RPMI7951 (cell line): ENCODE measurements around the gene GPR35. TPM values are rescaled to one million over a fixed set of nuclear protein-coding genes. Genes with fewer than 3 reads are reported as not detected.

ENCODE experiments used
- DNase-seq: peaks from one replicate; pipeline ENCODE4 v3.0.0-alpha.2; 2012; ENCODE audit warnings: low read depth
- total RNA-seq: library from RNA; depleted of rRNA; stranded (reverse); fragments of >200 nt; shearing (Covaris generic); gene quantifications from 2 replicates; pipeline ENCODE4 v1.2.3, GENCODE V29; 2014

GPR35 gene
- total RNA-seq, 1 experiment from 2014 or later, result 0.12 TPM

- no peak for DNase-seq
Measured at GRCh38 chr2:240638512-240639160, 13.4 kb downstream of the GPR35 start.

DNA sequence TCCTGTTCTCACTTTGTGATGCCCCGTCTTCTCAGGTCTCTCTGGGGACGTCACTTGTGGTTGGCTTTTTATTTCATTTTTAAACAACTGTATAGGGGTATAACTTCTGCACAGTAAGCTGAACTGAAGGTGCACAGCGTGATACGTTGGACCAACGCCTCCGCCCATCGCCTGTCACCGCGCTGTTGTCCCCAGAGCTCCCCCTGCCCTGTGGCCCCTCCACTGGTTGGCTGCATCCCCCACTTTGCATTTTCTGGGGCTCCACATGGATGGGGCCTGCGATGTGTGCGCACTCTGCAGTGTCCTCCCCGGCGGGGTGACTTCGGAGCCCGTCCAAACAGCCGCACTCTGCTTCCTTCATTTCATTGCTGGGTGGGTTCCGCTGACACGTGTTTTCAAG, 14.3 kb downstream of the GPR35 start:
- no peak for DNase-seq

DNA sequence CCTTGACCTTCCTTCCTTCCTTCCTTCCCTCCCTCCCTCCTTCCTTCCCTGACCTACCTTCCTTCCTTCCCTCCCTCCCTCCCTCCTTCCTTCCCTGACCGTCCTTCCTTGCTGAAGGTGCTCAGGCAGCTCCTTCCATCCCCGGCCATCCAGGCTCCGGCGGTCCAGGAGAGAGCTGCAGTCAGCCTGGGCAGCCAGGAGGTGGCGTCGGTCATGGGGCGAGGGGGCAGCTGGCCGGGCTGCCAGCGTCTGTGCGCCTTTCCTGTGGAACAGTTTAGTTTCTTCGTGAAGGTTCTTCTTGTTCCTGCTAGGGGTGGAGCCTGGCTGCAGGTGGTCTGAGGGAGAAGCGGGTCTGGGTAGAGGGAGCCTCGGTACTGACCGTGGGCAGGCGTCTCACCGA, 15.7 kb downstream of the GPR35 start:
- DNase-seq, result peak; percentile 27

DNA sequence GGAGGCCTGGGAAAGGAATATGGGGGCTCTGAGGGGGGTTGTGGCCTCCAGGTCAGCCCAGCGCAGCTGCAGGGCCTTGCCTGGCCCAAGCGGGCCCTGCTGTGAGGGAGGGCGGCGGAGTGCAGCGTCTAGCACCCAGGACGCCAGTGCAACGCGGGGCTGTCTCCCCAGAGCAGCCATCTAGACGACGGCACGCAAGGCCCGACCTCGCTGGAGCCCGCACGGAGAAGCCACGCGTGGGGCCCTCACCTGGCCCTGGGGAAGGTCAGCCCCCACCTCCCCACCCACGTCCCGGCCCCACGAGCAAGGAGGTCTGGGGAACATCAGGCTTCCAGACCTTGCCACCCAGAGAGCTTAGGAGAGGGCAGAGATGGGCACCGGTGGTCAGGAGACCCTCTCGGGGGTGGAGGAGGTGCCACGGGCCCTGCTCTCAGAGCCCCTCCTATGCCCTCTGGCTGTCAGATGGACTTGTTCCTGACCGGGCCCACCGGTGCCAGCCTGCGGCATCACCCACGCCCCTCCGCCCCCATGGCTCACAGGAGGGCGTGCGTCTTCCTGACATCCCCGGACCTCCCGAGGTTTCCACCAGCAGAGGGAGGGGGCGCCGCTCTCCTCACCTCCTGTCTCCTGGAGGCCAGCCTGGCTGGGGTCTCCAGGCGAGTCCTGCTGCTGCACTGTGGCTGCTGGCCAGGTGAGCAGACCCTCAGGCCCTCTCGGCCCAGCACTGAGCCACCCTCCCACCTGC, 17.0 kb downstream of the GPR35 start:
- DNase-seq, result no peak

GRCh38 chr2:240642806-240643092, 17.5 kb downstream of the GPR35 start:
- no peak for DNase-seq

GRCh38 chr2:240643093-240643810, 18.0 kb downstream of the GPR35 start:
- DNase-seq, result no peak

DNA sequence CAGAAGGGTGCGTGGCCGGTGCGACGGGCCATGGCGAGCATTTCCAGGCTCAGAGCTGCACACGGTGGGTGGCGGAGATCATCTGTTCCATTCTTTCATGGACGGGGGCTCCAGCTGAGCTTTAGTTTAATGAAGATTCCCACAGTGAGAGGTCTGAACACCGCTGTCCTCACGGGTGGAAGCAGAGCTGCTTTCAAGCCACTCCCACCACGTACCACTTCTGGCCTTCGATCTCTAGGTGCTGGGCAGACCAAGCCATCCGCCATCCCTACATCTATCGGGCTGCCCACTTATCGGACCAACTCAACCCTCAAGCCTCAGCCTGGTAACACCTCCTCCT, 18.5 kb downstream of the GPR35 start:
- DNase-seq, result no peak

DNA sequence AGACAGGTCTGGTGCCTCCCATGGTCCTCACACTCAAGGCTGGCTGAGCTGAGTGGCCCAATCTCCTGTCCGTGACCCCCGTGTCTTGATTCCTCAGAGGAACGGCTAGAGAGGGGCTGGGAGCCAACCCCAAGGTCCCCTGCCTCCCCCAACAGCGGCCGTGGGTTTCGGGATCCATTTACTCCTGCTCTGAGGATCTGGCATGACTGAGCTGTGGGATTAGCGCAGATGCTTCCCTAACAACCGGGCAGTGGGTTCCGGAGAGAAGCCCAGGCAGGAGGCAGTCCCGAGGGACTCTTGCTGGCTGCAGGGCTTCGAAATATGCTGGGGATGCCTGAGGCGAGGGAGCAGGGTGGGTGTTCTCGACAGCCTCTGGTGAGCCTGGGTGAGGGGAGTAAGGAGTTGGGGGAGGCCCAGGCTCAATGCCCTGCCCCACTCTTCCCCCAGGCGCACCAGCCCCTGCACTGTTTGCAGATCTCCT, 18.9 kb downstream of the GPR35 start:
- DNase-seq, result no peak

- DNase-seq, result no peak
Measured at GRCh38 chr2:240644859-240645301, 19.6 kb downstream of the GPR35 start.

DNA sequence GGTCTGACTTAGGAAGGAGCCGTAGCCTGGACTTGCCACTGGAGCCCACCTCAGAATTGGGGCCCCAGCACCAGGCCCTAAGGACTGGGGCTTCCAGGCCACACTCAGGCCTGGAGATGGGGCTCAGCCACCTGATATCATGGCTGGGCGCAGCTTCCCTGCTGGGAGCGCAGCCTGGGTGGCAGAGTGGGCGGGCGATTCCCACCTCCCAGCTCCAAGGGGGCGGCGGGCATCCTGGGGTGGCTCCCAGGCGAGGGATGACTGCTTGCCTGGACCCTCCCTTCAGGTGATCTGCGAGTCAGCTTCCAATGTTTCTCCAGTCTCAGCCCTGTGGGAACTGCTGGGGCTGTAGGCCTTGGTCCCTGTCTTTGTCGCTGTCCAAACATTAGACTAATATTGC, 20.1 kb downstream of the GPR35 start:
- no peak for DNase-seq

GRCh38 chr2:240645801-240646175, 20.5 kb downstream of the GPR35 start:
- DNase-seq, result no peak

GRCh38 chr2:240646176-240646899, 21.1 kb downstream of the GPR35 start:
- DNase-seq, result no peak

DNA sequence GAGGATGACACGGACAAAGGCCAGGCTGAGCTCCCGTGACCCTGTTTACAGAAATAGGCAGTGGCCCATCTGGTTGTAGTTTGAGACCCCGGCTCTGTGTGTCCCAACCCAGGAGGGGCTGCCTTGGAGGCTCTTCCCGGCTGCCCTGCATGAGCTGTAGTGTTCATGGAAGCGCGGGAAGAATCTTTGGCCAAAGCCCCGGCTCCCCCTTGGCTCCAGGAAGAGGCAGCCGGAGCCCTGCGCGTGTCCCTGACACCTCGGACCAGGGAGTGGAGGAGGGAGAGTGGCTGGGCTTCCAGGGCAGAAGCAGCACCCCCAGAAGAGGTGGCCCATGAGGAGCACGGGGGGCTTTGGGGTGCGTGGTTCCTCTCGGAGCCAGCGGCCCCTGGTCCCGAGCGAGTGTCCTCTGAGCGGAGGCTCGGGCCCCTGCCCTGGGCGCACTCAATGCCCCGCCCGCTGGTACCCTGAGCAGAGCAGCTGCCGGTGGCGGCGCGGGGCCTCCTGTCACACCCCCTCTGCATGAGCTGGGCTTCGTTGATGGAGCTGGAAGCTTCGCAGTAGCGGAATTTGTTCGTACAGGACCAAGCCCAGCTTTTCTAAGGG, 21.7 kb downstream of the GPR35 start:
- DNase-seq, result no peak

DNA sequence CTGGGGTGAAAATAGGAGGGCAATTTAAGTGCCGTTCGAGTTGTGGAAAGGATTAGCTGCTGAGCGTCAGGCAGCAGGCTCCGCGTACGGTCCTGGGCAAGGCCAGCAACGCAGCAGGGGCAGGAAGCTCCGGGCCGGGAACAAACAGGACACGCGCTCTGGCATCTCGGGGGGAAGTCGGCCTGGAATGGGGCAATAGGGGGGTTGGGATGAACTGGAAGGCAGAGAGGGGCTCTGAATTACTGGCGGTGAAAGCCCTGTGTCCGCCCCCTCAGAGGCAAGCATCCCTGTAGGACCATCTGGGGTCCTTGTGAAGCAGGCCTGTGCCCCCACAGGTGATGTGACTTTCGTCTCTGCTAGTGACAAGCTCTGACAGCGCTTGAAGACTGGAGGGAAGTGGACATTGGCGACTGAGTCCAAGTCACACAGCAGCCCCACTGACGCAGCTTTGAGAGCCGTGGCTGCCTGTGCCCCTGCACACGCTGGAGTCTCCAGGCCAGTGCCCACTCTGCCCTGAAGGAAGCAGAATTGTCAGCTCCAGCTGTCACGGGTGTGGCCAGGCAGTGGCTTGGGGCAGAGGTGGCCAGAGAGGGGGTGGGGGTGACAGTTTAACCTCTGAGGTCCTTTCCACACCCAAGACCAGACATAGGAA, 22.3 kb downstream of the GPR35 start:
- DNase-seq, result no peak

- no peak for DNase-seq
Measured at GRCh38 chr2:240648155-240648649, 22.9 kb downstream of the GPR35 start.

GRCh38 chr2:240648650-240649275, 23.5 kb downstream of the GPR35 start:
- DNase-seq, result no peak

DNA sequence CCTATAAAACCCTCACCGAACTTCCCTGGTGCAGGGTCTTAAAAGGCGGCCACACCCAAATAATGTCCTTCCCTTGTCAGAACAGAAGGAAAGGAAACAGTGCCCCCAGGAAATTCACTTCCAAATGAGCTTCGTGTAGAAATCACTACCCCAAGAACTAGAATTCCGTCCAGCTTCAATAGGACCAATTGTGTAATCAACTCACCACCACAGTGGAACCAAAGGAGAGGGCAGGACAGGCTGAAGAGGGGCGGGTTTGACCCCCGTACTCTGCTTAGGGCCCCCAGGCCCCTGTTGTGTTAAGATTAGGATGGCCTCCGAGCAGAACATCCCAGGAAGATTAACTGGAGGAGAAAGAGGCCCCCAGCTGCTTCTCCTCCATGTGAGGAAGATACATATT, 24.1 kb downstream of the GPR35 start:
- DNase-seq, result no peak

- DNase-seq, result no peak
Measured at GRCh38 chr2:240650254-240650965, 25.1 kb downstream of the GPR35 start.

DNA sequence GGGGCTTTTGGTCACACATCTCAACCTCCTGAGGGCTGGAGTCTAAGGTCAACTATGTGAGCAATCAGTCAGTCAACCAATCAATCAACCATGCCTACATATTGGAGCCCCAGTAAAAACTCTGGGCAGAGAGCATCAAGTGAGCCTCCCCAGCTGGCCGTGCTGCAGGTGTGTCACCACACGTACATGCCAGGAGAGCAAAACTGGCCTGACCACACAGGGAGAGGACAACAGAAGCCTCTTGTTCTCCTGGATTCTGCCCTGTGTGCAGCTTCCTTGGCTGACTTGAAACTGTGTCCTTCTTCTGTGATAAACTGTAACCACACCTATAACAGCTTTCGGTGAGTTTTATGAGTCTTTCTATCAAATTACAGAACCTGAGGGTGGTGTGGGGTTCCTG, 25.9 kb downstream of the GPR35 start:
- DNase-seq, result no peak
